PFSK-1 (cell line): ENCODE results near the gene CEACAM4.

ENCODE experiments used
- FOXP2 ChIP-seq: optimal IDR thresholded peaks from 2 replicates; pipeline ENCODE3; 2011; ENCODE audit warnings: borderline replicate concordance, control low read depth, inconsistent platforms; ENCODE audit not compliant: insufficient read depth; ENCODE audit errors: extremely low read length, extremely low read depth
- SIN3A ChIP-seq: IDR thresholded peaks from 2 replicates; pipeline ENCODE4 v1.6.1; 2012; ENCODE audit warnings: mild to moderate bottlenecking, low read length, moderate library complexity, borderline replicate concordance; ENCODE audit not compliant: insufficient read depth

GRCh38 chr19:41626877-41627276 lies at the start of gene CEACAM4:
- TF ChIP-seq FOXP2 (no peak), SIN3A (no peak)
